PC-3 (cell line): ENCODE data around the gene TRPT1. TPM values are rescaled to one million over a fixed set of nuclear protein-coding genes. Genes with fewer than 3 reads are reported as not detected.
A peak's percentile ranks its signal among the peaks of the same experiment; 100 is the strongest.

Experiments
- ATAC-seq: fragments of 200-7000 bp; cut with Tn5 transposase; 2 replicates; pipeline ENCODE4 v1.9.1; 2020; ENCODE audit warnings: mild to moderate bottlenecking, moderate library complexity
- BruUV-seq: library from RNA; stranded (reverse); fragments of 400-500 nt; replicated peaks from 2 replicates; lab custom pipeline; 2021; lab: Mats Ljungman, UMichigan
- CTCF ChIA-PET: fragments of 300-600 bp; sonication (Branson Sonifier 250); formaldehyde crosslinking; loops from one replicate; lab custom pipeline; 2022; ENCODE audit warnings: antibody characterized with exemption; lab: Charles Lee
- POLR2A ChIA-PET: fragments of 300-600 bp; sonication (Branson Sonifier 250); formaldehyde crosslinking; loops from one replicate; lab custom pipeline; 2022; ENCODE audit warnings: antibody characterized with exemption; ENCODE audit not compliant: unreplicated experiment; lab: Charles Lee
- DNase-seq: peaks from one replicate; pipeline ENCODE4 v3.0.0-alpha.2; 2015
- H2AFZ ChIP-seq: fragments of 300-600 bp; sonication (generic); 2 replicates; pipeline ENCODE4 v1.6.0; 2016; ENCODE audit warnings: antibody characterized with exemption, low read length
- H3F3A ChIP-seq: fragments of 300-600 bp; sonication (generic); one replicate; pipeline ENCODE4 v1.6.0; 2017; ENCODE audit warnings: antibody characterized with exemption, low read length, control low read depth, mild to moderate bottlenecking; ENCODE audit not compliant: unreplicated experiment
- H3K27ac ChIP-seq: fragments of 300-600 bp; sonication (generic); 2 replicates; pipeline ENCODE4 v1.5.1; 2016; ENCODE audit warnings: mild to moderate bottlenecking, low read length
- H3K27me3 ChIP-seq: fragments of 300-600 bp; sonication (generic); 2 replicates; pipeline ENCODE4 v1.6.1; 2016; ENCODE audit warnings: low read length, mixed read lengths
- H3K36me3 ChIP-seq: fragments of 300-600 bp; sonication (generic); 2 replicates; pipeline ENCODE4 v1.6.1; 2016; ENCODE audit warnings: low read depth, mixed run types, low read length, mixed read lengths
- H3K4me1 ChIP-seq: fragments of 300-600 bp; sonication (generic); 2 replicates; pipeline ENCODE4 v1.5.1; 2016; ENCODE audit warnings: low read length; ENCODE audit not compliant: insufficient read depth
- H3K4me2 ChIP-seq: fragments of 300-600 bp; sonication (generic); 2 replicates; pipeline ENCODE4 v1.6.0; 2016; ENCODE audit warnings: low read length
- H3K4me3 ChIP-seq: fragments of 300-600 bp; sonication (generic); 2 replicates; pipeline ENCODE4 v1.5.1; 2016; ENCODE audit warnings: mild to moderate bottlenecking, low read length, mixed read lengths
- H3K79me2 ChIP-seq: fragments of 300-600 bp; sonication (generic); 2 replicates; pipeline ENCODE4 v1.6.1; 2017; ENCODE audit warnings: low read length, mixed read lengths
- H3K9ac ChIP-seq: fragments of 300-600 bp; sonication (generic); 2 replicates; pipeline ENCODE4 v1.6.0; 2016; ENCODE audit warnings: mild to moderate bottlenecking, low read length
- H3K9me2 ChIP-seq: fragments of 300-600 bp; sonication (generic); replicated peaks from 2 replicates; pipeline ENCODE4 v1.6.1; 2016; ENCODE audit warnings: mixed run types, low read length, mixed read lengths
- H3K9me3 ChIP-seq: fragments of 300-600 bp; sonication (generic); 2 replicates; pipeline ENCODE4 v1.6.1; 2016; ENCODE audit warnings: low read length, mixed read lengths
- H4K20me1 ChIP-seq: fragments of 300-600 bp; sonication (generic); 2 replicates; pipeline ENCODE4 v1.6.1; 2016; ENCODE audit warnings: low read length, mixed read lengths
- EZH2 ChIP-seq: fragments of 300-600 bp; sonication (generic); IDR thresholded peaks from one replicate; pipeline ENCODE4 v1.6.1; 2017; ENCODE audit warnings: antibody characterized with exemption, mild to moderate bottlenecking, low read length; ENCODE audit not compliant: unreplicated experiment
- EZH2phosphoT487 ChIP-seq: fragments of 300-600 bp; sonication (generic); IDR thresholded peaks from 2 replicates; pipeline ENCODE4 v1.6.1; 2018; ENCODE audit warnings: mild to moderate bottlenecking, antibody characterized with exemption, low read length, borderline replicate concordance
- intact Hi-C: fragments of 100-400 bp; cut with micrococcal nuclease; formaldehyde crosslinking; loops from 2 replicates; pipeline ENCODE4 v1.9.0; 2023
- total RNA-seq: library from RNA; depleted of rRNA; stranded (reverse); fragments of >200 nt; gene quantifications from 2 replicates; pipeline ENCODE4 v1.2.3, GENCODE V29; 2014
- TF ChIP-seq, protein P1 (sequence below): fragments of 300-600 bp; sonication (generic); conservative IDR thresholded peaks from 2 replicates; pipeline ENCODE4 v1.5.1; 2017; ENCODE audit warnings: antibody characterized with exemption, low read depth, mild to moderate bottlenecking, low read length

The TRPT1 gene
- total RNA-seq, 1 experiment from 2014 or later: 57.7 TPM

DNA sequence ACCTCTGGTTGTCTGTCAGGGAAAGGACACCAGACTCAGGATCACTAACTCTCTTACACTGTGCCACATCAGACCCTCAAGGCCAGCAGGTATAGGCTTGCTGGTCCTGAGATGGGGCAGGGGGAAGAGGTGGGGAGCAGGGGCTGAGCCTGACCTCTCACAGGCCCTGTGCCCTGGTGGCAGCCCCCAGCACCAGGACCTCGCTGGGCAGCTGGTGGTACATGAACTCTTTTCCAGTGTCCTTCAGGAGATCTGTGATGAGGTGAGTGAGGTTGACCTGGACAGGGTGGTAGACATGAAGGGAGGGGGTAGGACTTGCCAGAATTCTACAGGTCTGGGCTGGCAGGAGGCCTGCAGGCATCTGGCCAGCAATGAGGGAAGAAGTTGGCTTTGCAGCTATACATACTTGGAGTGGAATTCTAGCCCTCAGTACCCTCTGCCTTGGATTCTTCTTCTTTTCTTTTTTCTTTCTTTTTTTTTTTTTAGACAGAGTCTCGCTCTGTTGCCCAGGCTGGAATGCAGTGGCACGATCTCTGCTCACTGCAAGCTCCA, 1.5 kb upstream of the TRPT1 start:
- no peak overlapping the region for H3K9ac ChIP-seq
- H3K79me2 ChIP-seq: peaks cover 25% of the 10 kb centered on the region
- no peaks in the 10 kb centered on the region for H3K9me2 ChIP-seq
- H2AFZ ChIP-seq: no peak overlapping the region
- peak overlapping the region; percentile 97 for H3K4me2 ChIP-seq
- TF ChIP-seq EZH2phosphoT487 (no peak), EZH2 (no peak)
- TF ChIP-seq, protein P1, sequence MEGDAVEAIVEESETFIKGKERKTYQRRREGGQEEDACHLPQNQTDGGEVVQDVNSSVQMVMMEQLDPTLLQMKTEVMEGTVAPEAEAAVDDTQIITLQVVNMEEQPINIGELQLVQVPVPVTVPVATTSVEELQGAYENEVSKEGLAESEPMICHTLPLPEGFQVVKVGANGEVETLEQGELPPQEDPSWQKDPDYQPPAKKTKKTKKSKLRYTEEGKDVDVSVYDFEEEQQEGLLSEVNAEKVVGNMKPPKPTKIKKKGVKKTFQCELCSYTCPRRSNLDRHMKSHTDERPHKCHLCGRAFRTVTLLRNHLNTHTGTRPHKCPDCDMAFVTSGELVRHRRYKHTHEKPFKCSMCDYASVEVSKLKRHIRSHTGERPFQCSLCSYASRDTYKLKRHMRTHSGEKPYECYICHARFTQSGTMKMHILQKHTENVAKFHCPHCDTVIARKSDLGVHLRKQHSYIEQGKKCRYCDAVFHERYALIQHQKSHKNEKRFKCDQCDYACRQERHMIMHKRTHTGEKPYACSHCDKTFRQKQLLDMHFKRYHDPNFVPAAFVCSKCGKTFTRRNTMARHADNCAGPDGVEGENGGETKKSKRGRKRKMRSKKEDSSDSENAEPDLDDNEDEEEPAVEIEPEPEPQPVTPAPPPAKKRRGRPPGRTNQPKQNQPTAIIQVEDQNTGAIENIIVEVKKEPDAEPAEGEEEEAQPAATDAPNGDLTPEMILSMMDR: no peak
- no peaks in the 10 kb centered on the region for H3F3A ChIP-seq
- H4K20me1 ChIP-seq: no peaks in the 10 kb centered on the region
- no peaks in the 10 kb centered on the region for H3K9me3 ChIP-seq
- DNase-seq (peak; percentile 29), ATAC-seq (no peak)
- 0 out of 2 replicates have a peak, but pooled peaks cover 3% of the 10 kb centered on the region for H3K36me3 ChIP-seq
- H3K4me1 ChIP-seq: peaks cover 39% of the 10 kb centered on the region
- no peaks in the 10 kb centered on the region for H3K27me3 ChIP-seq
- no TSS peak for BruUV-seq
- H3K27ac ChIP-seq: no peak overlapping the region
- intact Hi-C loops: no loop called here
- peak overlapping the region; percentile 83 for H3K4me3 ChIP-seq
- CTCF ChIA-PET: interaction anchor here (0.9 to 2.0 kb wide), 2 partner anchors 23 to 77 kb away, joined by 3 to 9 read pairs; no protein-coding TSS in a partner anchor
- POLR2A ChIA-PET: interaction anchor here (1.2 kb wide), 1 partner anchor 18 kb away, joined by 5 read pairs; no protein-coding TSS in a partner anchor

DNA sequence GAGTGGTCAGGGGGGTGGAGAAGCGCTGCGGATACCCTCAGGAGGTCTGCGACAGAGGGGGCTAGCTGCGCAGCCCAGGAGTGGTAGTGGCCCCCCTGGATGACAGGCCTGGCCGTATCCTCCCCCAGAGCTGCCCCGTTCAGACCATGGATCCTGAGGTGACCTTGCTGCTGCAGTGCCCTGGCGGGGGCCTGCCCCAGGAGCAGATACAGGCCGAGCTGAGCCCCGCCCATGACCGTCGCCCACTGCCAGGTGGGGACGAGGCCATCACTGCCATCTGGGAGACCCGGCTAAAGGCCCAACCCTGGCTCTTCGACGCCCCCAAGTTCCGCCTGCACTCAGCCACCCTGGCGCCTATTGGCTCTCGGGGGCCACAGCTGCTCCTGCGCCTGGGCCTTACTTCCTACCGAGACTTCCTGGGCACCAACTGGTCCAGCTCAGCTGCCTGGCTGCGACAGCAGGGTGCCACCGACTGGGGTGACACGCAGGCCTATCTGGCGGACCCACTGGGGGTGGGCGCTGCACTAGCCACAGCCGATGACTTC, 593 bp upstream of the TRPT1 start:
- Histone ChIP-seq H3K4me2 (peak overlapping the region; percentile 97), H2AFZ (peak overlapping the region; percentile 92), H3K4me3 (peak overlapping the region; percentile 83), H3K9me3 (no peaks in the 10 kb centered on the region), H3K4me1 (peaks cover 39% of the 10 kb centered on the region), H3K9me2 (no peaks in the 10 kb centered on the region), H3K36me3 (0 out of 2 replicates have a peak, but pooled peaks cover 3% of the 10 kb centered on the region), H4K20me1 (no peaks in the 10 kb centered on the region), H3F3A (no peaks in the 10 kb centered on the region), H3K9ac (peak overlapping the region; percentile 79), H3K27me3 (no peaks in the 10 kb centered on the region), H3K27ac (no peak overlapping the region), H3K79me2 (peaks cover 25% of the 10 kb centered on the region)
- peak; percentile 36 for ATAC-seq
- intact Hi-C loops: loop anchor here (1.0 kb wide), 1 partner anchor 22 kb away; no protein-coding TSS in a partner anchor
- TF ChIP-seq EZH2 (no peak), EZH2phosphoT487 (no peak)
- TF ChIP-seq, protein P1: no peak
- POLR2A ChIA-PET: interaction anchor here (0.7 to 1.2 kb wide), 2 partner anchors 17 to 19 kb away, joined by 3 to 5 read pairs; no protein-coding TSS in a partner anchor
- DNase-seq: peak; percentile 47
- CTCF ChIA-PET: interaction anchor here (0.7 to 2.0 kb wide), 3 partner anchors 22 to 423 kb away, joined by 3 to 9 read pairs (median 3); no protein-coding TSS in a partner anchor
- TSS peak; percentile 70 for BruUV-seq
